HG02973 (cell line): Measurements from ENCODE around the gene CFAP92.

Experiments used
- ATAC-seq: cut with Tn5 transposase; IDR thresholded peaks from one replicate; pipeline ENCODE4 v1.9.1; 2021; ENCODE audit warnings: moderate library complexity; ENCODE audit not compliant: unreplicated experiment

CFAP92 gene

DNA sequence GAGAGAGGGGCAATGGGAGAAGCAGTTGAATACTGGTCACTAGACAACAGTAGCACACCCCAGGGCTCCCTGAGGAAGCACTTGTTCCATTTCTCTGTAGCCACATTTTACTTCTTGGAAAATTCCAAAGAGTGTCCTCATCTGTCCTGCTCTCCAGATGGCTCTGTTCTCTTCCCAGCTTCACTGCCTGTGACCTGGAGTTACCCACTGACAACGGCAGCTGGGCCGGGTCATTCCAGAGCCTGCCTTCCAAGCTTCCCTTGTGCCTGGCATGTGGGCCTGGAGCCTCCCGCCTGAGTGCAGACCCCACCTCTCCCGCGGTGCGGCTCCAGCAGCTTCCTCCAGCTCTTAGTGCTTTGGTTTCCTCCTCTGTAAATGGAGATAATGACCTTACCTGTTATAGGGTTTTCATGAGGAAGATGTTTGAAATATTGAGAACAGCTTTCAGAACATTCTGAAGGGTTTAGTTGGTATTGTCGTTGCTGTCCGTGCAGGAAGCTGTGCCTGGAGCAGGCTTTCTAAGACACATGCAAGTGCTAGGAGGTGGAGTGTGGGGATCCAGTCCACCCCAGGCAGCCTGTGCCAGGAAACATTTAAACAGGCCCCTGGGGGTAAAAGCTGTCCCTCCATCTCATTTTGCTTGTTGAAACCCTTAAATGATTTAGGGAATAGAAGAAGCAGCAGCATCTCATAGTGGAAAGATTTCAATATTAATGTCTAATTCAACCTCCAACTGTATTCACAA, 32.0 kb upstream of the CFAP92 start:
- no peak for ATAC-seq

DNA sequence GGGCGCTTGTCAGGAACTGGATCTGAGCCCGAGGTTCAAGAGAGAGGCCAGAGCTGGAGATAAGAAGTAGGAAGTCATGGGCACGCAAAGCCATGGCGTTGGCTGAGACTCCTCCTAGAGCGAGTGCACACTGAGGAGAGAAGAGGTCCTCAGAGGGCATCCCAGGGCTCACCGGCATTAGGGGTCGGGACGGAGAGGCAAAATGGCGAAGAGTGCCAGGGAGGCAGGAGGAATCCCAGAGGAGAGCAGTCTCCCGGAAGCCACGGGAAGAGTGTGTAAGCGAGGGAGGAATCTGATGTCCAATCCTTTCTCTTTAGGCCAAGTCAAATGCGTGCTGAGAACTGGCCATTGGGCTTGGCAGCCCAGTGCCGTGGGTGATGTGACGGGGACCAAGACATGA, 31.2 kb upstream of the CFAP92 start:
- ATAC-seq: no peak

DNA sequence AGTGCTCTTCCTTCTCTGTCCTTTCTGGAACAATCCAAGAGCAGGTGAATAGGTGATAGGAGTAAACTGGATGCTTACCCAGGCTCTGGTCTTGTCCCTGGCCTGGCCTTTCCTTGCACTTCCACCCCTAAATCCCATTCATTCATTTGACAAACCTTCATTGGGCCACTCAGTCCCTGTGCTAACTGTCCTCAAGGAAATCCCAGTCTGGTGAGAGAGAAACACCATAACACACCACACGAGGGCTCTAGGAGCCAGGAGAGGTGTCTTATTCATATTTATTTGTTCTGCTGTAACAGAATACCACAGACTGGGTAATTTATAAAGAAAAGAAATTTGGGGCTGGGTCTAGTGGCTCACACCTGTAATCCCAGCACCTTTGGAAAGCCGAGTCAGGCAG, 30.0 kb upstream of the CFAP92 start:
- ATAC-seq: no peak

DNA sequence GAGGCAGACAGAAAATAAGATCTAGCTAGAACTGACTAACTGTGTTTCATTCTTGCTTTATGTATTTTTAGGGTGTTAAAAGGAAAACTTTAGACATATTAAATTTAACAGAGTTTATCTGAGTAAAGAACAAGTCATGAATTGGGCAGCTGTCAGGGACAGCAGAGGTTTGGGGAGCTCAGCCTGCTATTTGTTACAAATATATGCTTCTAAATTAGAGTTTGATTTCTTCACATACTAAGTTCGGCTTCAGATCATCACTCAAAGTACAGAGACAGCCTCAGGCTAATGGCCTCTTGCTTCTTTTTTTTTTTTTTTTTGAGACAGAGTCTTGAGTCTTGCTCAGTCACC, 29.1 kb upstream of the CFAP92 start:
- ATAC-seq: no peak

DNA sequence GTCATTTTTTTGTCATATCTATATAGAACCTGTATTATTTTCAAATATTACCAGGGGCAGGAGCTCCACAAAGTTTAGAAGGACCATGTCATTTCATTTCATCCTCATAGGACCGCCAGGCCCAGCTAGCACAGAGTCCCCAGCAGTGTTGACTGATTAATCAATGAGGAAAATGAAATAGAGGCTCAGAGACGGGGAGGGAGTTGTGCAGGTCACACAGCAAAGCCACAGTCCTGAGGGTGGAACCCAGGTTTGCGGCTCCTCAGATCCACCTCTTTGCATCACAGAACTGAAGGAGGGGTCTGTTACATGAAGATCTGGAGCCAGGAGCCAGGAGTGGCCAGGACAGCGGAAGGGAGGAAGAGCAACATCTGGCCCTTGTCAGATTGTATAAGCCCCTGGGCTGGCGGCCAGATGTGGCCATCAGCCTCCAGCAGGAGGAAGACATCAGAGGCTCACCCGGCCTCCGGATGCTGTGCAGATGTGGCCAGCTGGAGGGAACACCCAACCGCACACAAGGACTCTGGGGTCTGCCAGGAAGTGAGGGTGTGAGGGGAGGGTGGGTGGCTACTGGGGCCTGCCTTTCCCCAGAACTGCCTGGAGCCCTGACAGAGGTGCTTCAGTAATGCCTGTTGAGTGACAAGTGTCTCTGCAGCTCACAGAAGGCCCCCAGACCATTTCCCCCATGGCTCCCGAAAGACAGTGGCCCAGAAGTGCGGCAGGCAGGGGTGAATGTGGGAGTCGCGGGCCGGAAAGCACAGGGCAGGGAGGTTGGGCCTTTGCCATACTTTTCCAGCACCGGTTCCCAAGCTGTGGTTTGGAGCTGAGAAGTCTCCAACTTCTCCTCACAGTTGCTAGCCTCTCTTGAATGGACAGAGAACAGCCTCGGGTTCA, 28.5 kb upstream of the CFAP92 start:
- no peak for ATAC-seq

DNA sequence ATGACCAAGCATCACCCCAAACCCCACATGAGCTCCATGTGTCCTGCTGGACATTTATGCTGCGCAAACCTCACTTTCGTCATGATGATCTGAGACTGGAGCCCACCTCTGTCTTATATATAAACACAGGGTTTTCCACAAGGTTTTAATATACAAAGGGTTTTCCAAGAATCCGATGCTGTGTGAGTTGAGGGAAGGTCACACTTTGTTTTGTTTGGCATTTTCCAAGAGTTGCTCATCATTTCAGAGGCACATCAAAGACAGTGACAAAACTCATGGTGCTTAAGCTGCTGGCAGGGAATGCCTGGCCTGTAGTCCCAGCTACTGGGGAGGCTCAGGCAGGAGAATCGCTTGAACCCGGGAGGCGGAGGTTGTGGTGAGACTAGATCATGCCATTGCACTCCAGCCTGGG, 27.3 kb upstream of the CFAP92 start:
- no peak for ATAC-seq

DNA sequence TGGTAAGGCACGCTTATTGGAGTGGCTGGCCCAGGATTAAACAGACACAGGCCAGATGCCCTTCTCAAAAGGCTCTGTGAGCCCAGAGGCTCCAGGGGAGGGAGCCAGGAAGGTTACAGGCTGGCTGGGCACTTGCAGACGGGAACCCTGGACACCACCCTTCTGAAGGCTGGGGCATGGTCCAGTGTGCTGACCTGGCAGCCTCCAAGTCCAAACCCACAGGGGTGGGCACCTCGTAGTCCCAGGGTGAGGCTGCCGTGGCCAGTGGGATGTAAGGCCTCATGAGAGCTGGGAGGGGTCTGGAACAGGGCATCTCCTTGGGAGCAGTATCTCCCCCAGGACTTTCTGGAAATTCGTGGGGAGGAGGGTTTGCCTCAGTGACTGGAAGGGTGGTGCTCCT, 26.8 kb upstream of the CFAP92 start:
- no peak for ATAC-seq

DNA sequence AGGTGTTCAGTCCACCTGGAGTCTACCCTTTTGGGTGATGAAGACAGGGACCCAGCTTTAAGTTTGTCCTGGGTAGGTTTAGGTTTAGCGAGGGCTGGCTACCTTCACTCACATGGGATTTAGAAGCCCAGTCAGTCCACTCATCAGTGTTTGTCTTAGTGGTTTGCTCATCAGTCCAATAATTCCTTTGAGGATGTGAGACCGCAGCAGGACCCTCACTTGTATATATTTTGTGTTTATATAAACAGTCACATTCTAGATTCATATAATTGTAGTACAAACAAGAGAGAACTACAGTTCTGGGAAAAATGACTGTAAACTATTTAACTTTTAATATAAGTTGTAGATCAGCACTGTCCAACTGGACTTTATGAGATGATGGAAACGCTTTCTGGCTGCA, 25.4 kb upstream of the CFAP92 start:
- ATAC-seq: no peak

DNA sequence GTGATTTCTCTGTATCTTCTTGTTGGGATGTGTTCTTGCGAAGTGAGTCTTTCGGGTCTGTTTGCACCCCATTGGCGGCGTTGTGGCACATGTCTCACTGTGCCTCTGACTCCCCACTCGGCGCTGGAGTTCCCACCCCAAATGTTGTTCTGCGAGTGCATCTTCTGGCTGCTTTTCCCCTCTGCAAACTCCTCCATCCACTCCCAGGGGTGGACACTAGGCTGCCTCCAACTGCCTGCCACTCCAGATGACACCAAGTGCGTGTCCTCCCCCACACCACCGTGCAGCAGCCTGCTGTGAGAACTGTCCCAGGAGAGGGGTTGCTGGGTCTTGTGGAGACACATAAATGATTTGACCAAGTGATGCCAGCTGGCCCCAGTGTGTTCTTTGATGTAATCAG, 24.9 kb upstream of the CFAP92 start:
- ATAC-seq: no peak

DNA sequence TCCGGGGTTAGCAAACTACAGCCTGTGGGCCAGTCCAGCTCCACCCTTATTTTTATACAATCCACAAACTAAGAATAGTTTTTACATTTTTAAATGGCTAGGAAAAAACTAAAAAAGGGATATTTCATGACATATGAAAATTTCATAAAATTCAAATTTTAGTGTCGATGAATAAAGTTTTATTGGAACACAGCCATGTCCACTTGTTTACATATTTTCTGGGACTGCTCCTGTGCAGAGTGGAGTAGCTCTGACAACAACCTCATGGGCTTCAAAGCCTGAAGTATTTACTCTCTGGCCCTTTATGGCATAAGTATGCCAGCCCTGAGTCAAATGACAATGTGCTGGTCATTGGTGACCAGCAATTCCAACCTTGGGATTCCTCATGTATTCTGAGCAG, 24.4 kb upstream of the CFAP92 start:
- ATAC-seq: no peak

DNA sequence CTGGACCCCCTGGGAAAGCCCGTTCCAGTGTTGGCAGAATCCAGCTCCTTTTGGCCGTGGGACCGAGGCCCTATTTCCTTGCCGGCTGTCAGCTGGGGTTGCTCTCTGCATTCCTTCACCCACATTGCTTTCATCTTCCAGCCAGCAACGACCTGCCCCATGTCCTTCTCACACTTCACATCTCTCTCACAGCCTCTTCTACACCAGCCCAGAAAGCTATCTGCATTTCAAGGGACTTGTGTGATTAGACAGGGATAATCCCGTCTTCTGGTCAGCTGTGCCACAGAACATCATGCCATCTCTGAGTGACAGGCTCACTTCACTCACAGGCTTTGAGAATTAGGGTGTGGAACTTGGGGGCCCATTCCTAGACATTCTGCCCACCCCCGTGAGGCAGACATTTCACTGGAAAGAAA, 23.6 kb upstream of the CFAP92 start:
- ATAC-seq: no peak

DNA sequence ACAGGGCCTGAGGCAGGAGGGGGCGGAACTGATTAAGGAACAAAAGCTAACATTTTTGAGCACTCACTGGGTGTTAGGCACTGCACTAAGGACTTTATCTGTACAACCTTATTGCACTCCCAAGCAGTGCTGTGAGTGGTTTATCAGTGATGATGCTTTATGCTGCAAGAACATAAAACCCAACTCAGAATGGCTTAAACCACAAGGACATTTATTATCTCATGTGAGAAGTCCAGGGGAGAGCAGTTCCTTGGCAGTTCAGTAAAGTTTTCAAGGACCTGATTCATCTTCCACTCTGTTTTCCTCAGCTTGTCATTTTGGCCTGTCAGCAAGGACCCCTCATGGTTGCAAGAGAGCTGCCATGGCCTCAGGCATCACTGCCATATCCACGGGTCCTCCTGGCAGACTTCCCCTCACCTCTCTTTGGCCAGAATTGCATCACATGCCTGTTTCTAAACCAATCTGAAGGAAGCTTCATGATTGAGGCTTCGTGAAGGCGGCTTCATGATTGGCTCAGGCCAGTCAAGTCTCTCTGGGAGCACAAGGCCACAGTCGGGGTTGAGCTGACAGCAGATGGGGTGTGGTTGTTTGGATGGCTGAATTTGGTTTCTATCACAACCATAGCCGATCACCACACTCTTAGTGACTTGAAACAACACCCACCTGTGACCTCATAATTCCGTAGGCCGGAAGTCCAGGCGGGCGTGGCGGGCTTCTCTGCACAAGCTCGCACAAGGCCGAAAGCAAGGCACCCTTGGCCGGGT, 23.0 kb upstream of the CFAP92 start:
- peak; percentile 50 for ATAC-seq

DNA sequence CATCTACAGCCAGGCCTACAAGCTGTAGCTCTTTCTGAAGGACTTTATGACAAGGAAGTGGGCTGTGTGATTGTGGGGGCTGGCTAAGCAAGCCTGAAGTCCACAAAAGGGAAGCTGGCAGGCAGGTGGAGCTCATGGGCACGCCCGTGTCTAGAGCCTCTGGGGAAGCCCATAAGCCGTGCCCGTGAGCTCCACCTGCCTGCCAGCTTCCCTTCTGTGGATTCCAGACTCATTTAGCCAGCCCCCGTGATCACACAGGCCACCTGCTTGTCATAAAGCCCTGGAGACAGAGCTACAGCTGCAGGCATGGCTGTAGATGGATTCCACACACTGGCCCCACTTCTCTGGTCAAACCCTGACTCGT, 22.5 kb upstream of the CFAP92 start:
- ATAC-seq: no peak

DNA sequence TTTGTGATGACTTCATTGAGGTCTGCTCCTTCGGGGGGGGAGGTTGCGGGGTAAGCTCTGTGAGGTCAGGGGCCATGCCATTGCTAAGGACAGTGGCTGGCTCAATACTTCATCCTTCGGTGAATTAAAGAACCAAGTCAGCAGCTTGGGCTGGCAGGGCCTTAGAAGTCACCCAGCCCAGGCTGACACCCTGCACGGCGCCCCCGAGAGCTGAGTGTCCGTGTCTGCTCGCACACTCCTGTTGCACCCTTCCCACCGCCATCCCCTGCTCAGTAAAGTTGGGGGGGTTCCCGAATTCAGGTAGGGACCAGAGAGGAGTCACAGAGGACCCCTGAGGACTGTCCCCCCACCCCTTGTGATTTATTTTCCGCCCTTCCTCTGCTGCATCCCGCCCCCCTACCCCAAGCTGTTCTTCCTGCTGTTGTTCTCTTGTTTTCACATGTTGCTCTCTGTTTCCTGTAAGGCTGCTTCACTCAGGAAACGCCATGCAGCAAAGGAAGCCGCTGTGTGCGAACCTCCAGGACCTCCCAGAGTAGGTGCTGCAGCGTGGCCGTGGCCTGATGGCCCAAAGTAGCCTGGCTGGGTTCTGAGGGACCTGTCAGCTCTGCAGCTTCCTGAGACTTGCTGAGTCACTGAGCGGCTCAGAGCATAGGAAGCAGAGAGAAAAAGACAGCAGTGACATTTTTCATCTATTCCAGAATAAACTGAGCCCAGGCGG, 21.7 kb upstream of the CFAP92 start:
- ATAC-seq: no peak

DNA sequence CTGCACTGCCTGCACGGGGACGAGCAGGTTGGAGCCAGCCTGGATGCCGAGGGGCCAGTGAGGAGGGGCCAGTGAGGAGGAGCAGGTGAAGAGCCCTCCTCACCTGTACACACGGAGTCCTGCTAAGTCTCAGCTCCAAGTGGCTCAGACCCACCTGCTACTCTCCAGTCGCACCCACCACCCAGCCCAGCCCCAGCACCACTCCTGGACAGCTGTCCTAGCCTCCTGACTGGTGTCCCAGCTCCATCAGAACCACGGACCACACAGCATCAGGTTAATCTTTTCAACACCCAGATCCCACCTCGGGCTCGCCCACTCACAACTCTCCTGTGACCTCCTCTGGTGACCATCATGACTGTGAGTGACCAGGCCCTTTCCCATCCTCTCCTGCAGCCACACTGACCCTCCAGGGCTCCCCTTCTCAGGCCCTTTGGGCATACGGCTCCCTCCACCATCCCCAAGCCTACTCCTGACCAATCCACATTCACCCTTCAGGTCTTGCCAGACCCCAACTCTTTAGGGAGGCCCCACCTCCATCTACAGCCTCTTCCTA, 21.0 kb upstream of the CFAP92 start:
- ATAC-seq: no peak

DNA sequence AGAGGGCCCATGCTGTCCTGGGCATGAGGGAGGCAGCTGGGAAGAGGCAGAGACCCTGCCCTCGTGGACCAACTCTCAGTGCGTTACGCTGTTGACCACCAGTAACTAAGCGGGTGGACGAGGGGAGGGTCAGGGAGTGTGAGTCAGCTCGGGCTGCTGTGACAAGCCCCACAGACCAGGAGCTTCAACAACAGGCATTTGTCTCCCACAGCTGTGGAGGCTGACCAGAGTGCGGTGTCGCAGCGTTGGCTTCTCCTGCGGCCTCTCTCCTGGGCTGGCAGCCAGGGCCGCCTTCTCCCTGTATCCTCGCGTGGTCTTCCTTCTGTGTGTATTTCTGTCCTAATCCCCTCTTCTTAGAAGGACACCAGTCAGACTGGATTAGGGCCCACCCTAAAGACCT, 20.3 kb upstream of the CFAP92 start:
- no peak for ATAC-seq

DNA sequence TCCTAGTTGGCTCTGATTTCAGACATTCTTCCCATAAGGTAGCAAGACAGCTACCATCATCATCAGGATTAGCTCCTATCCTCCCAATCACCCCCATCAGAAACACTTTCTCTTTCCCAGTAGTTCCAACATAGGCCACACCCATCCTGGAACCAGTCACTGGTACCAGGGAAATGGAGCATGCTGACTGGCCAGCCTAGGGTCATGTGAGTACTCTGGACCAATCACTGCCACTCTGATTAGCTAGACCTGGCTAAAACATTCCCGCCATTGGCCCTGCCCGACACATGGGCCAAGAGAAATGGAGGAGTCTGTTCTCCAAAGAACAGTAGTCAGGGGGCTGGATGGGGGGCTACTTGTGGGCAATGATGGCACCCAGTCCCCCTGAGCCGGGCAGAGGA, 19.6 kb upstream of the CFAP92 start:
- ATAC-seq: no peak

DNA sequence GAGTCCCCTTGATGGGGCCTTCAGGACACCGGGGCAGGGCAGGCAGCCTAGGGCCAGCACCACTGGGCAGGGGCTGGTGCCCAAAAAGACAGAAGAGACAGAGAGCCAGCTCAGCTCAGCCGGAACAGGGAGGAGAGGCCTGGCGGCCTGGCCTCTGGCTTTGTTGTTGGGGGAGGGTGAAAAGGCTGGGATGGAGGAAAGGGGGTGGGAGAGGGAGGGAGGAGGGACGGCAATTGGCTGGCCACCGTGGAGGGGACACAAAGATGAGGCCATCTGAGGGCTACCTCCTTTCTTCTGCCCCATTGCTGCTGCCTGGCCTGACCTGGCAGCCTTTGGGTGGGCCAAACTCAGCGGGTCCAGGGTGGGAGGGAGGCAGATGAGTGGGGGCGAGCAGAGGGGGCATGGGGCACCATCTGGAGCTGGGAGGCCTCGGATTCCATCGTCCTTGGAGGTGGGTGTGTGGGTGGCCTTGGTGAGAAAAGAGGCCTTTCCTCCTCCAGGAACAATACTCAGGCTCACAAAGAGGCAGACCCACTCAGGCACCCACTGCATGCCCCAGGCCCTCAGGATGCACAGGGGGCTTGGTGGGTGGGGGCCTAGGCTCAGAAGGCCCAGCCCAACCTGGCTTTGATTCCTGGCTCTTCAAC, 16.6 kb upstream of the CFAP92 start:
- no peak for ATAC-seq

DNA sequence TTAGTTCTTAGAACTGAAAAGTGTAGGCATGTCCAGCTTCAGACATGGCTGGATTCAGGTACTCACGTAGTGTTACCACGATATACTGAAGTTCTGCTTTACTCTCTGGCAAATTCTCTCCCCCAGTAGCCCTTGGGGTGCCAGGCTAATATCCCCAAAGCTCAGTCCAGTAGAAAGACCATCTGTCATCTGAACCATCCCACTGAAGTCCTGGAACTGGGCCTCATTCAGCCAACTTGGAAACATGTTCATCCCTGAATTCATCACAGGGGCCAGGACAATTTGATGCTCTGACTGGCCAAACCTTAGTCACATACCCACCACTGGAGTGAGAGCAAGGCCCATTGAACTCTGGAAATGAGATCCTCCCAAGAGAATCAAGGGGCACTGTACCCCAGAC, 15.4 kb upstream of the CFAP92 start:
- no peak for ATAC-seq

DNA sequence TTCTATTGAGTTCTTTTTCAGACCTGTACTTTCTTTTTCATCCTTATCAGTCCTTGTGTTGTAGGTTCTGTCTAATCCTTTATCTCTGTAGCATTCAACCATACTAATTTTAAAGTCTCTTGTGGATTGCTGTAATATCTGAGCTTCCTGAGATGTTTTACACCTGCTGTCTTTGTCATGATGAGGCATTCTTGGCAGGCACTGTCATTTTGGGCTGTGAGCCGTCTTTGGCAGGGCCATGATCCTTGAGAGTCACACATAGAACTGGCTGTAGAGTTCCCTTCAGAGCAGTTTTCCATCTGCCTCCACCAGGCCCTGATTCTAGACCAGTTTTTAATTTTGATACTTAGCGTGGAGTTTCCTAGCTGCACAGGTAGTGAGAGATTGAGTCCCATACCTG, 13.9 kb upstream of the CFAP92 start:
- no peak for ATAC-seq
